ENCODE results near the gene SH2B2.

The SH2B2 gene

DNA sequence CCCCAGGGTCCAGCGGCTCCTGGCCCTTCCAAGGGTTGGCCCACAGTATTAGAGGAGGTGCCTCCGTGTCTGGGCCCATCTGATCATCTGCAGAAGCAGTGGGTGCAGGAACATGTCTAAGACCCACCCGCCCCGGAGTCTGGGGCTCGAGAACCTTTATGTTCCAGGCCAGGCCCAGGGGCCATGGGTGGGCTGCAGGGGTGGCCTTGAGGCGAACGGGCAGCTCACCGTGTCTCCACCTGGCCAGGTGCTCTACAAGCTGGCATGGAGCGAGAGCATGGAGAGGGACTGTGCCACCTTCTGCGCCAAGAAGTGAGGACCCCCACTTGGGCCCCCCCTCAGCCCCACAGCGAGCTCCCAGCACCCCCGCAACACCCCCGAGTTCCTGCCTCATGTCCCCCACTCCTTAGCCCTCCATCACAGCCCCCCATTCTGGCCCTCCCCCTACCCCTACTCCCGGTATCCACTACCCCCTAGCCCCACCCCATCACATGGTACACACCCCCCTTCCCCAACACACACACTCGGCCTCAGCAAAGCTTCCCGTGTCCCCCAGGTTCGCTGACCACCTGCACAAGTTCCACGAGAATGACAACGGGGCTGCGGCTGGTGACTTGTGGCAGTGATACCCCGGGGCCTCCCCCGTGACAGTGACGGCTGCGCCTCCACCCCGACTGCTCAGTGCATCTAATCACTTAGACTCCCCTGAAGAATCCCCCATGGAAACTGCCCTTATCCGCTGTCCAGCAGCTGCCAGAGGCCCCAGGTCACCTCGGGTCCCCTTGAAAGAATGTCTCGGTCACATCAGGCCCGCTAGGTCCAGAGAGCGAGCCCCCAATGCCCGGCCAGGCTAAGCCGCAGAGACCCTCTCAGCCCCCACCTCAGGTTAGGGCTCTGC, 4.0 kb upstream of the SH2B2 start:
- no peak overlapping the region for H3K9ac ChIP-seq (ENCODE audit: low read length)
- peaks cover 10% of the 10 kb centered on the region for H3K27me3 ChIP-seq (ENCODE audit: control insufficient read depth, insufficient read depth, low read length)
- H3K4me3 ChIP-seq (ENCODE audit: low read length), result no peak overlapping the region
- no peak overlapping the region for H3K27ac ChIP-seq (ENCODE audit: low read length)
- H3K9me3 ChIP-seq (ENCODE audit: control insufficient read depth, low read depth, low read length), result no peaks in the 10 kb centered on the region
- no peaks in the 10 kb centered on the region for H3K36me3 ChIP-seq (ENCODE audit: control insufficient read depth, low read depth, low read length)
- H3K4me1 ChIP-seq (ENCODE audit: control insufficient read depth, low read depth, low read length), result peaks cover 5% of the 10 kb centered on the region

DNA sequence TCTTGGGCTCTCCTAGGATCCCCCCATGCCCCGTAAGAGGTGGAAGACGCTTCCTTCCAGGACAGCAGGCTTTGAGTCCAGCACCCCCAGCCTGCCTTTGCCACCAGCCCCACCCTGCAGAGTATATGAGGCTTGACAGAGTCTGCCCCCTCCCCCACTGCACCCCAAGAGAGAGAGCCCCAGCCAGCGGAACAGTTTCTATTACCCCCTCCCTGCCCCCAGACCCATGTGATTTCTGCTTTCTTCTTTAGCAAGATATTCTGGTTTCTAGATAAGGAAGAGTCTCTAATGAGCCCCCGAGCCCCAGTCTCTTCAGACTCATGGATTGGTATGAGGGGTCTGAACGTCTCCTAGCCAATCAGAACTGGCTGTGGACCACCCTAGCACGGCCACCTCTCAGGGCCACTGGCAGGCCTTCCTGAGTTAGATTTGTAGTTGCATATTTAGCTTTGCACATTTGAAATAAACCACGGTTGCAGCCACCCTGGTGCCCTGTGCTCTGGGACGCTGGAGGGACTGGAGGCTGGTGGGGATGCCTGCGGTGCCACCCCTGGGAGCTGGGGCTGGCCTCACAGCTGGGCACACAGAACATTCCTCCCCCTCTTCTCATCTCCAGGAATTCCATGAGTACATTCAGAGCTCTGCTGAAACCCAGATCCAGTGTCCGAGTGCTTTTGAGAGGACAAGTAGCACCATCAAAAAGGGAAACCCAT, 3.0 kb upstream of the SH2B2 start:
- Histone ChIP-seq H3K9ac (ENCODE audit: low read length) (no peak overlapping the region), H3K36me3 (ENCODE audit: control insufficient read depth, low read depth, low read length) (no peaks in the 10 kb centered on the region), H3K9me3 (ENCODE audit: control insufficient read depth, low read depth, low read length) (no peaks in the 10 kb centered on the region), H3K4me1 (ENCODE audit: control insufficient read depth, low read depth, low read length) (peaks cover 10% of the 10 kb centered on the region), H3K27me3 (ENCODE audit: control insufficient read depth, insufficient read depth, low read length) (peaks cover 15% of the 10 kb centered on the region), H3K4me3 (ENCODE audit: low read length) (no peak overlapping the region), H3K27ac (ENCODE audit: low read length) (no peak overlapping the region)

DNA sequence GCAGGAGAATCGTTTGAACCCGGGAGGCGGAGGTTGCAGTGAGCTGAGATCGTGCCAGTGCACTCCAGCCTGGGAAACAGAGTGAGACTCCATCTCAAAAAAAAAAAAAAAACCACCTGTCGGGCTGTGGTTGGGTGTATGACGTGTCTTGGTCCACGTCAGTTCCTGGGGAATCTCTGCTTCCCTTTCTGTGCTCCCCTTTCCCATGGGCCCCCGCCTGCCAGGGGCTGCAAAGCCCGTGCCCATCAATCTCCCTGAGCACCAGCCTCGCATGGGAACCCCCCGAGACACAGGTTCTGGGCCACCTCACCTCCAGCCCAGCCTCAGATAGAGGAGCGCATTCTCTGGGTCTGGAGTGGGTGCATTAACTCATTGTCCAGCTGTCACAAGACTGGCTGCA, 2.3 kb upstream of the SH2B2 start:
- Histone ChIP-seq H3K4me3 (ENCODE audit: low read length) (no peak overlapping the region), H3K9ac (ENCODE audit: low read length) (no peak overlapping the region), H3K27ac (ENCODE audit: low read length) (no peak overlapping the region), H3K4me1 (ENCODE audit: control insufficient read depth, low read depth, low read length) (peaks cover 10% of the 10 kb centered on the region), H3K27me3 (ENCODE audit: control insufficient read depth, insufficient read depth, low read length) (peaks cover 15% of the 10 kb centered on the region), H3K9me3 (ENCODE audit: control insufficient read depth, low read depth, low read length) (no peaks in the 10 kb centered on the region), H3K36me3 (ENCODE audit: control insufficient read depth, low read depth, low read length) (no peaks in the 10 kb centered on the region)

DNA sequence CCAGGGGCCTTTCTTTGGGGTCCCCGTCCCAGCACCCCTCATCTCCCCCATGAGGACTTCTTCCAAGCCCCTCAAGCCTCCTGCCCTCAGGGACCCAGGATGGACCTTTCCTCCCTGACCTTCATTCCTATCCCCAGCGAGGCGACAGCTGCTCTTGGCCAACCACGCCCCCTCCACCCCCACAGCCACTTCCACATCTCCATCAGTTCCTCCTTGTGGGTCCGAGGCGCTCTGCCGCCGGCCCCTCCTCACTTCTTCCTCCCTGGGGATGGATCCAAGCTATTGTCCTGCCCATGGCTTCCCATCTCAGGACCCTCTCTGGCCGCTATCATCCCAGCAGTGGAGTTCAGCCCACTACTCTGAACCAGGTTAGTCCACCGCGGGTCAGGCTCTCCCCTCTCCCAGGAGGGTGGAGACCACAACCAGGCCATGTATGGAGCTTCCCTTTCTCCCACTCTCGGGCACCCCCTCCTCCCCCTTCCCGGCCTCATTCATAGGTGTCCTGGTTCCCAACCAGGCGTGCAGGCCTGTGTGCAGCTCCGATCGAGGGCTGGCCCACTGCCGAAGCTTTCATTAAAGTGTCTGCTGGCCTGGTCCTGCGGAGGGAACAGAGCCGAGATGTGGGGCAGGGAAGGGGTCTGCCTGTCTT, 1.7 kb upstream of the SH2B2 start:
- Histone ChIP-seq H3K4me1 (ENCODE audit: control insufficient read depth, low read depth, low read length) (peaks cover 6% of the 10 kb centered on the region), H3K27me3 (ENCODE audit: control insufficient read depth, insufficient read depth, low read length) (peaks cover 15% of the 10 kb centered on the region), H3K9me3 (ENCODE audit: control insufficient read depth, low read depth, low read length) (no peaks in the 10 kb centered on the region), H3K9ac (ENCODE audit: low read length) (no peak overlapping the region), H3K4me3 (ENCODE audit: low read length) (no peak overlapping the region), H3K27ac (ENCODE audit: low read length) (no peak overlapping the region), H3K36me3 (ENCODE audit: control insufficient read depth, low read depth, low read length) (no peaks in the 10 kb centered on the region)

DNA sequence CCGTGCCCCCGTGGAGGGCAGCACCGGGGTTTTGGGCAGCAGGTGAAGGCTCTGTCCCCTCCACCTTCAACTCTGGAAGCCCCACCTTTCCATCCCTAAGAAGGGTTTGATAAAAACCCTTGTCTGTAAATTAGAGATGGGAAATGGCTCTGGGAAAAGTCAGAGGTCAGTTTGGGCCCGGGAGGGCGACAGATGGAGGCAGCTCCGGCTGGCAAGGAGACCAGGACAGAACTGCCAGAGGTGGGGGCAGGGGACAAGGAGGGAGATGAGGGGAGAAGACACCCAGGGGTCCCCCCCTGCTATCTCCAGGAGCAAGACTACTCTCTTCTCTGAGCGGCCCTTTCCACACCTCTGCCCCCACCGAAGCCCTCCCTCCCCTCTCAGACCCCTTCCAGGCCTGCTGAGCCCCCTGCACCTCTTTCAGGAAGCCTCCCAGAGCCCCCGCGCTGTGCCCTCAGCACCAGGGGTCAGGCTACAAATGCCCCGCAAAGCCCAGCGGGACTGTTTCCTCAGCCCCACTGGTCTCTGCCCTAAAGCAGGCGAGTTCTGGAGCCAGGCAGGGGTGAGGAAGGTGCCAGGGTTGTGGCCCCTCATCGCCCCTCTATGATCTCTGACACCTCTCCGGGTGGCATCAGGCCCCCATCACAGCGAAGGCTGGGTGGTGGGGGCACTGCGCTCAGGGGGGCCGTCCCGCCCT, 980 bp upstream of the SH2B2 start:
- Histone ChIP-seq H3K4me3 (ENCODE audit: low read length) (peak overlapping the region; percentile 70), H3K27me3 (ENCODE audit: control insufficient read depth, insufficient read depth, low read length) (peaks cover 15% of the 10 kb centered on the region), H3K9me3 (ENCODE audit: control insufficient read depth, low read depth, low read length) (no peaks in the 10 kb centered on the region), H3K4me1 (ENCODE audit: control insufficient read depth, low read depth, low read length) (peaks cover 6% of the 10 kb centered on the region), H3K27ac (ENCODE audit: low read length) (no peak overlapping the region), H3K9ac (ENCODE audit: low read length) (peak overlapping the region; percentile 67), H3K36me3 (ENCODE audit: control insufficient read depth, low read depth, low read length) (no peaks in the 10 kb centered on the region)

DNA sequence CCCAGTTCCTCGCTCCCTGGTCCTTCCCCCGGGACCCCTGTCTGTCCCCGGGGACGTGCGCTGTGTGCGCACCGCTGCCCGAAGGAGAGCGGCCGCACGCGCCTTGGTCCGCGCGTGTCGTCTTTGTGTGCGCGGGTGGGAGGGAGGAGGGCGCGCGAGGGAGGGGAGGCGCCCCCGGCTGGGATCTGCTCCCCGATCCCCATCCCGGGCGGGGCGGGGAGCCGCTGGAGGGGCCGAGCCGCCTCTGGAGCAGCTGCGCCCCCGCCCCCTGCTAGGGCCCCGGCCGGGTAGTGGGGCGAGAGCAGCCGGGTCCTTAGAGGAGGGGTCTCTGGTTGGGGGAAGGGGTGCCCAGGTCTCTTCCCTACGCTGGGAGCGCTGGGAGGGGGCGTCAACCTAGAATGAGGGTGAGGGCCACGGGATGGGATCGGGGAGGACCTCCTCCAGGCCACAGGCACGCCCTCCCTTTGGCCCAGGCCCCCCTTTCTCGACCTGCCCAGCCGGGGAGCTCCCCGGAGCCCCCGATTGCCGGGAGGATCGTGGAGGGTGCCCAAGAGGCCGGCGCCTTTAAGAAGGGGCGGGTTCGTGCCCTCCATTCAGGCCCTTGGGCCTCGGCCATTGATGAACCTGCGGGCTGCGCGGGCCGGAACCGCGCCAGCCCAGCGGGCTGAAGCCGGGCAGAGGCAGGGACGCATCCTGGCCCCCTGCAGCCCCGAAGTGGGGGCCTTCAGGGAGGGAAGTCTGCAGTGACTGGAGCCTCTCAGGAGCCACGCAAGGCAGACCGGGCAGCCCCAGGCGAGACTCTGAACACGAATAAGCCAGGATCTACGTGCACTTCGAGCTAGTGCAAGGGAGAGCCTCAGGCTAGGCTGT, 678 bp downstream of the SH2B2 start:
- peak overlapping the region; percentile 39 for H3K9ac ChIP-seq (ENCODE audit: low read length)

DNA sequence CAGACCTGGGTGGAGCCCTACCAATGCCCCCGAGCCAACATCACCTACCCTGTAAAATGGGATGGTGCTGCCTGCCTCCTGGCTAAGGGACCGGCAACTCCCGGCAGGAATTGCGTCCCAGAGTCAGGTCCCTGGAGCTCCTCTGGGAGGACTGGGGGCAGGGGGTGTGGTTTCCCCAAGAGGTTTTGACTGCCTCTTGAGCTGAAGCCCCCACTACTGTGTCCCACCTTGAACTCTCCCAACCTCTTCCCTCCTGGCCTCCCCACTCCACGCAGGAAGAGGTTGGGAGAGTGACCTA, 1.3 kb downstream of the SH2B2 start:
- peak overlapping the region; percentile 83 for H3K4me3 ChIP-seq (ENCODE audit: low read length)
- peaks cover 6% of the 10 kb centered on the region for H3K4me1 ChIP-seq (ENCODE audit: control insufficient read depth, low read depth, low read length)
- H3K27me3 ChIP-seq (ENCODE audit: control insufficient read depth, insufficient read depth, low read length), result peaks cover 15% of the 10 kb centered on the region
- H3K9ac ChIP-seq (ENCODE audit: low read length), result peak overlapping the region; percentile 39
- no peaks in the 10 kb centered on the region for H3K9me3 ChIP-seq (ENCODE audit: control insufficient read depth, low read depth, low read length)
- no peaks in the 10 kb centered on the region for H3K36me3 ChIP-seq (ENCODE audit: control insufficient read depth, low read depth, low read length)
- H3K27ac ChIP-seq (ENCODE audit: low read length), result no peak overlapping the region

More for the DNA sequence above, 678 bp downstream of the SH2B2 start:
- Histone ChIP-seq H3K4me1 (ENCODE audit: control insufficient read depth, low read depth, low read length) (peaks cover 6% of the 10 kb centered on the region), H3K27ac (ENCODE audit: low read length) (no peak overlapping the region), H3K36me3 (ENCODE audit: control insufficient read depth, low read depth, low read length) (no peaks in the 10 kb centered on the region), H3K27me3 (ENCODE audit: control insufficient read depth, insufficient read depth, low read length) (peaks cover 15% of the 10 kb centered on the region), H3K9me3 (ENCODE audit: control insufficient read depth, low read depth, low read length) (no peaks in the 10 kb centered on the region), H3K4me3 (ENCODE audit: low read length) (peak overlapping the region; percentile 83)

DNA sequence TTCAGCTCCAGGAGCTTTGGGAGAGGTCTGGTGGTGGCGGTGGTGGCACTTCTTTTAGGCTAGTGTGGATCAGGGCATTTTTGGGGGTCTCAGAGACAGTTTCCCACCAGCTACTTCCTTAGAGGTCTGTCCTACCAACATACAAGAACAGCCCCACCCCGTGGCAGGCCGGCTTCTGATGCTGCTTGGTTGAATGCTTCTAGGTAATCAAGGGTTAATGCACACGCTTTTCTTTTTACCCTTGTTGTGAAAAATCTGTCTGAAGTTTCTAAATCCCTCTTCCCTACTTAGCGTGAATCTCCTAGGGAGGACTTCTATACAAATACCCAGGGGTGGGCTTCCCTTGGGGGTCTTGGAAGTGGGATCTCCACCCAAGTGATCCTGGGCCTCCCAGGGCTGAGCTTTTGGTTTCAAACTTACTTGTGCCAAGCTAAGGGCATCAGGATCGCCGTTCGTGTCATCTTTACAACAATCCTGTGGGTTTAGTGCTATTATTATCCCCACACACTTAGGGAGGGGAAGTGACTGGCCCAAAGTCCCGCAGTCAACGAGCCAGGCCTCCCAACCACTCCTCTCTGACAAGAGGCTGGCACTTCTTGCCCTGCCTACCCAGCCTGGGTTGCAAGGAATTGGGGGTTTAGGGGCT, 1.7 kb downstream of the SH2B2 start:
- Histone ChIP-seq H3K27ac (ENCODE audit: low read length) (no peak overlapping the region), H3K9ac (ENCODE audit: low read length) (no peak overlapping the region), H3K4me3 (ENCODE audit: low read length) (peak overlapping the region; percentile 83), H3K9me3 (ENCODE audit: control insufficient read depth, low read depth, low read length) (no peaks in the 10 kb centered on the region), H3K36me3 (ENCODE audit: control insufficient read depth, low read depth, low read length) (no peaks in the 10 kb centered on the region), H3K27me3 (ENCODE audit: control insufficient read depth, insufficient read depth, low read length) (peaks cover 15% of the 10 kb centered on the region), H3K4me1 (ENCODE audit: control insufficient read depth, low read depth, low read length) (peaks cover 10% of the 10 kb centered on the region)

DNA sequence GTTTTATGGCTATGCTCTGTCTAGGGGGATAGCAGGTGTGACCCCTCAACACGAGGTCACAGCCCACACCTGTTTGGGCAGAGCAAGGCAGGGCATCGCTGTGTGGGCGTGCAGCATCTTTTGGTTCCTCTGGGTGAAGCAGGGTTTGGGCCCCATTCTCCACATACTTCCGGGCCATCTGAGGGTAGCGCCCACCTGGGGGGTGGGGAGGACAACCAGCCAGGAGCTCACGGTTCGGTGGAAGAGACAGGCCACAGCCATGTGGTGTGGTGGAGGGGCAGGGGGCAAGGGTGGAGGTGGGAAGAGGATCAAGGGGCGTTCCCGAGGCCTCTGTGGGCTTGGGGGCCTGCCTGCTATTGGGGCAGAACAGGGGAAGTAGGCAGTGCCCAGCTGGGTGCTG, 2.4 kb downstream of the SH2B2 start:
- Histone ChIP-seq H3K27ac (ENCODE audit: low read length) (no peak overlapping the region), H3K4me1 (ENCODE audit: control insufficient read depth, low read depth, low read length) (peaks cover 13% of the 10 kb centered on the region), H3K4me3 (ENCODE audit: low read length) (no peak overlapping the region), H3K9me3 (ENCODE audit: control insufficient read depth, low read depth, low read length) (no peaks in the 10 kb centered on the region), H3K36me3 (ENCODE audit: control insufficient read depth, low read depth, low read length) (no peaks in the 10 kb centered on the region), H3K27me3 (ENCODE audit: control insufficient read depth, insufficient read depth, low read length) (peaks cover 15% of the 10 kb centered on the region), H3K9ac (ENCODE audit: low read length) (no peak overlapping the region)

DNA sequence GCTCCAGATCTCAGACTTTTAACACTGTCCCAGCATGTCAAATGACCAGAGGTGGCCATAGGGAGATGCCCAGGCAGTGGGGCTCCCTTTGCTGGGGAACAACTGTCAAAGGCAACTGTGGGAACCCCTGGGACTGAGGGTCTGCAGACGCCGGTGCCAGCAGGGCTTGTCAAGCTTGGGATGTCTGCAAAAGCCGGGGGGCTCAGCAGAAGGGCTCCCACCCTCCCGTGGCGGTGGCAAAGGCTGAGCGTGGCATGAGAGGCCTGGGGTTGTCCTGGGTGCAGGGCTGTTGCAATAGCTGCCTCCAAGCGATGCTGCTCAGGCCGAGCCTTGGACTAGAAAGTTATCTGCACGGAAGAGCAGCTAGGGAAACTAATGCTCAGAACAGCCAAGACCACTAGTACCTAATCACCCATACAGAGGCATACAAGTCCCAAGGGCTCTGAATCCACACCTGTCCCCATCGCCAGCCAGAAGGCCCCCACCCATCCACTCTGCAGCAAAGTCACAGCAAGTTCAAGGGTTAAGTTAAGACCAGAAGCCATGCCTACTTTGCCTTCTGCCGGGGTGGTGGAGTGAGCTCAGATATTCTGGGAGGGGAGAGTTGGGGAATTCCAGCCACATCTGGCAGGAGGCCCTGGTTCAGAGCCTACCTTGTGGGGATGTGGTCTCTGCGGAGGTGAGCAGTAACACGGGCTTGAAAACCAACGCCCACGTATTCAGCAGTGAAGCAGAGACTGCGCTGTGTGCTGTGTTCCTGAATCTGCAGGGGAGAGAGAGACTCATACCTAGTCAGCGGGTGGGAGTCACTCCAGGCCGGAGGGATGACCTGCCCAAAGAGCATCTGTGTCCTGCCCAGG, 4.6 kb downstream of the SH2B2 start:
- Histone ChIP-seq H3K27me3 (ENCODE audit: control insufficient read depth, insufficient read depth, low read length) (peaks cover 6% of the 10 kb centered on the region), H3K36me3 (ENCODE audit: control insufficient read depth, low read depth, low read length) (no peaks in the 10 kb centered on the region), H3K9ac (ENCODE audit: low read length) (no peak overlapping the region), H3K4me1 (ENCODE audit: control insufficient read depth, low read depth, low read length) (peaks cover 24% of the 10 kb centered on the region), H3K4me3 (ENCODE audit: low read length) (no peak overlapping the region), H3K9me3 (ENCODE audit: control insufficient read depth, low read depth, low read length) (no peaks in the 10 kb centered on the region), H3K27ac (ENCODE audit: low read length) (no peak overlapping the region)

Data from iPS-18a (cell line).